Measurements from ENCODE around the gene TRIM46.
"Not testable (repeated sequence)": the region's sequence is repeated elsewhere in the genome, so short reads cannot be mapped to it uniquely, and the experiment has no call there.

TRIM46 gene

GRCh38 chr1:155166051-155166470, 7.6 kb upstream of the TRIM46 start:
- TF ChIP-seq POLR2A (IDR thresholded peaks at IDR 0.05; ENCODE audit: low read depth, low read length), result no peak
- DNase-seq (ENCODE audit: insufficient read length, low spot score), result no peak
- FAIRE-seq, result no peak

- FAIRE-seq (no peak), DNase-seq (ENCODE audit: insufficient read length, low spot score) (no peak)
- no peak for TF ChIP-seq POLR2A (IDR thresholded peaks at IDR 0.05; ENCODE audit: low read depth, low read length)
Observed at GRCh38 chr1:155166471-155167165, 7.0 kb upstream of the TRIM46 start.

- TF ChIP-seq POLR2A (IDR thresholded peaks at IDR 0.05; ENCODE audit: low read depth, low read length), result 0 out of 2 replicates have a peak, but pooled peaks have one; percentile 6
- DNase-seq (ENCODE audit: insufficient read length, low spot score) (peak; percentile 82), FAIRE-seq (no peak)
Observed at GRCh38 chr1:155167166-155168104, 6.2 kb upstream of the TRIM46 start.

GRCh38 chr1:155168105-155168445, 5.6 kb upstream of the TRIM46 start:
- not testable (repeated sequence) for FAIRE-seq; DNase-seq (ENCODE audit: insufficient read length, low spot score)

GRCh38 chr1:155168456-155169210, 5.0 kb upstream of the TRIM46 start:
- TF ChIP-seq POLR2A (IDR thresholded peaks at IDR 0.05; ENCODE audit: low read depth, low read length), result no peak
- FAIRE-seq, result no peak
- DNase-seq (ENCODE audit: insufficient read length, low spot score), result no peak

- TF ChIP-seq POLR2A (IDR thresholded peaks at IDR 0.05; ENCODE audit: low read depth, low read length), result no peak
- DNase-seq (ENCODE audit: insufficient read length, low spot score) (no peak), FAIRE-seq (no peak)
Observed at GRCh38 chr1:155169541-155169940, 4.1 kb upstream of the TRIM46 start.

GRCh38 chr1:155170101-155170785, 3.4 kb upstream of the TRIM46 start:
- no peak for DNase-seq (ENCODE audit: insufficient read length, low spot score)
- TF ChIP-seq POLR2A (IDR thresholded peaks at IDR 0.05; ENCODE audit: low read depth, low read length), result no peak
- no peak for FAIRE-seq

- DNase-seq (ENCODE audit: insufficient read length, low spot score) (no peak), FAIRE-seq (no peak)
- no peak for TF ChIP-seq POLR2A (IDR thresholded peaks at IDR 0.05; ENCODE audit: low read depth, low read length)
Observed at GRCh38 chr1:155170806-155171205, 2.8 kb upstream of the TRIM46 start.

- FAIRE-seq, result no peak
- no peak for TF ChIP-seq POLR2A (IDR thresholded peaks at IDR 0.05; ENCODE audit: low read depth, low read length)
- no peak for DNase-seq (ENCODE audit: insufficient read length, low spot score)
Observed at GRCh38 chr1:155171836-155172731, 1.6 kb upstream of the TRIM46 start.

- peak; percentile 97 for DNase-seq (ENCODE audit: insufficient read length, low spot score)
- FAIRE-seq, result no peak
- peak; percentile 87 for TF ChIP-seq POLR2A (IDR thresholded peaks at IDR 0.05; ENCODE audit: low read depth, low read length)
Observed at GRCh38 chr1:155172732-155173477, 744 bp upstream of the TRIM46 start, which contains the start of gene KRTCAP2. Gene KRTCAP2 (minus strand): TSS chr1:155173304. CDS start chr1:155173224, 80 bp downstream.

- FAIRE-seq (no peak), DNase-seq (ENCODE audit: insufficient read length, low spot score) (no peak)
- TF ChIP-seq POLR2A (IDR thresholded peaks at IDR 0.05; ENCODE audit: low read depth, low read length), result no peak
Observed at GRCh38 chr1:155174324-155175280, 953 bp downstream of the TRIM46 start.
